ENCODE data around the gene IDUA.

GRCh38 chr4:998096-998691 is 11.3 kb downstream of the IDUA start:
- TF ChIP-seq CTCF (IDR thresholded peaks at IDR 0.05): no peak
- no peak for TF ChIP-seq POLR2A (IDR thresholded peaks at IDR 0.05)

Measured in Peyer's patch (tissue), 4 donors.